Endodermal cell (in vitro differentiated cells): Measurements from ENCODE around the gene MMP8. TPM values are rescaled to one million over a fixed set of nuclear protein-coding genes. Genes with fewer than 3 reads are reported as not detected.

Experiments used
- DNase-seq: peaks from one replicate; pipeline ENCODE4 v3.0.0-alpha.2; 2017
- H3K27ac ChIP-seq: 2 replicates; pipeline ENCODE4 v1.5.1; 2013; ENCODE audit warnings: mild to moderate bottlenecking, low read depth, low read length, moderate library complexity
- H3K27me3 ChIP-seq: 2 replicates; pipeline ENCODE4 v1.6.1; 2013; ENCODE audit warnings: mild to moderate bottlenecking, low read length, moderate library complexity; ENCODE audit not compliant: insufficient read depth, control insufficient read depth, poor library complexity, severe bottlenecking
- H3K36me3 ChIP-seq: 2 replicates; pipeline ENCODE4 v1.7.0; 2013; ENCODE audit warnings: mild to moderate bottlenecking, low read length, moderate library complexity; ENCODE audit not compliant: control insufficient read depth, insufficient read depth
- H3K4me1 ChIP-seq: one replicate; pipeline ENCODE4 v1.7.0; 2013; ENCODE audit warnings: low read length; ENCODE audit not compliant: control insufficient read depth, insufficient read depth
- H3K4me3 ChIP-seq: 2 replicates; pipeline ENCODE4 v1.5.1; 2013; ENCODE audit warnings: mild to moderate bottlenecking, low read length, moderate library complexity
- H3K9ac ChIP-seq: 2 replicates; pipeline ENCODE4 v1.6.1; 2013; ENCODE audit warnings: mild to moderate bottlenecking, low read length, moderate library complexity; ENCODE audit not compliant: poor library complexity, severe bottlenecking; ENCODE audit errors: extremely low read depth
- H3K9me3 ChIP-seq: 2 replicates; pipeline ENCODE4 v1.6.1; 2013; ENCODE audit warnings: mild to moderate bottlenecking, low read length, moderate library complexity; ENCODE audit not compliant: control insufficient read depth
- H3K27ac Mint-ChIP-seq: 2 replicates; pipeline ENCODE4 v1.8.0; 2020; ENCODE audit warnings: mixed read lengths
- H3K27me3 Mint-ChIP-seq: 2 replicates; pipeline ENCODE4 v1.8.0; 2021; ENCODE audit warnings: mild to moderate bottlenecking, mixed read lengths; ENCODE audit not compliant: insufficient read depth
- H3K36me3 Mint-ChIP-seq: 2 replicates; pipeline ENCODE4 v1.8.0; 2020; ENCODE audit warnings: low read depth, mixed read lengths
- H3K4me1 Mint-ChIP-seq: 2 replicates; pipeline ENCODE4 v1.8.0; 2020; ENCODE audit warnings: mixed read lengths
- H3K4me3 Mint-ChIP-seq: 2 replicates; pipeline ENCODE4 v1.8.0; 2020; ENCODE audit warnings: mild to moderate bottlenecking, moderate library complexity, mixed read lengths
- H3K9me3 Mint-ChIP-seq: 2 replicates; pipeline ENCODE4 v1.8.0; 2020; ENCODE audit warnings: mild to moderate bottlenecking, mixed read lengths
- CTCF ChIP-seq: fragments of 200-600 bp; sonication (generic); conservative IDR thresholded peaks from 2 replicates; pipeline ENCODE4 v1.5.0; 2021; ENCODE audit warnings: antibody characterized with exemption, mild to moderate bottlenecking
- WGBS, 2 experiments: methylation state at CpG; one replicate each; pipeline versions ENCODE4 v1.1.5 to v1.1.7; 2013; ENCODE audit warnings: missing lambda C conversion rate in 2 of 2, mixed read lengths in 1 of 2; ENCODE audit not compliant: insufficient coverage in 1 of 2, insufficient read length in 1 of 2; 5-methylcytosine and 5-hydroxymethylcytosine counted together
- total RNA-seq, 2 donors: library from RNA; stranded (reverse); fragmentation: NEBNext Ultra II Directional in 1 of 2; extraction: Animal tissue kit (Norgen Biotek cat#: 25700) in 1 of 2; gene quantifications; 2 replicates in 1 of 2; 3 replicates in 1 of 2; pipeline ENCODE4 v1.2.1, GENCODE V29; 2021

Gene MMP8
- total RNA-seq, 2 donors from 2014 or later: not detected

GRCh38 chr11:102717280-102717679 is 7.5 kb downstream of the MMP8 start:
- Mint-ChIP-seq H3K27ac (no peak overlapping the region), H3K36me3 (no peaks in the 10 kb centered on the region), H3K27me3 (no peaks in the 10 kb centered on the region), H3K9me3 (no peaks in the 10 kb centered on the region), H3K4me1 (peaks cover 12% of the 10 kb centered on the region), H3K4me3 (no peak overlapping the region)
- no peaks in the 10 kb centered on the region for H3K9me3 ChIP-seq
- H3K36me3 ChIP-seq: no peaks in the 10 kb centered on the region
- H3K27me3 ChIP-seq: no peaks in the 10 kb centered on the region
- H3K9ac ChIP-seq: no peak overlapping the region
- no peak for TF ChIP-seq CTCF
- DNase-seq: no peak
- H3K4me3 ChIP-seq: no peak overlapping the region
- H3K4me1 ChIP-seq: no peaks in the 10 kb centered on the region
- no peak overlapping the region for H3K27ac ChIP-seq

- H3K27me3 ChIP-seq: no peaks in the 10 kb centered on the region
- Mint-ChIP-seq H3K4me1 (peaks cover 12% of the 10 kb centered on the region), H3K27me3 (no peaks in the 10 kb centered on the region), H3K36me3 (no peaks in the 10 kb centered on the region), H3K27ac (no peak overlapping the region), H3K4me3 (no peak overlapping the region), H3K9me3 (no peaks in the 10 kb centered on the region)
- WGBS, 2 experiments: 100% methylated on average over 1 of the region's 1 CpG; no CpG with 5 or more reads in 1 of the 2 experiments
- no peak for DNase-seq
- H3K9me3 ChIP-seq: no peaks in the 10 kb centered on the region
- no peak overlapping the region for H3K27ac ChIP-seq
- no peaks in the 10 kb centered on the region for H3K4me1 ChIP-seq
- H3K36me3 ChIP-seq: no peaks in the 10 kb centered on the region
- TF ChIP-seq CTCF: no peak
- H3K4me3 ChIP-seq: no peak overlapping the region
- no peak overlapping the region for H3K9ac ChIP-seq
Measured at GRCh38 chr11:102716527-102716926, 8.2 kb downstream of the MMP8 start.

- no peak overlapping the region for H3K27ac ChIP-seq
- Mint-ChIP-seq H3K9me3 (no peaks in the 10 kb centered on the region), H3K4me1 (no peaks in the 10 kb centered on the region), H3K4me3 (no peak overlapping the region), H3K36me3 (no peaks in the 10 kb centered on the region), H3K27me3 (no peaks in the 10 kb centered on the region), H3K27ac (no peak overlapping the region)
- no peak for TF ChIP-seq CTCF
- 88 to 89% methylated on average over 3 of the region's 3 CpGs for WGBS, 2 experiments
- no peak overlapping the region for H3K9ac ChIP-seq
- H3K36me3 ChIP-seq: no peaks in the 10 kb centered on the region
- no peak overlapping the region for H3K4me3 ChIP-seq
- no peaks in the 10 kb centered on the region for H3K9me3 ChIP-seq
- DNase-seq: no peak
- H3K27me3 ChIP-seq: no peaks in the 10 kb centered on the region
- no peaks in the 10 kb centered on the region for H3K4me1 ChIP-seq
Measured at GRCh38 chr11:102712137-102712536, 12.6 kb downstream of the MMP8 start.
